HG02798 (cell line): Measurements from ENCODE around the gene ZNF677.
"Not testable (repeated sequence)": the region's sequence is repeated elsewhere in the genome, so short reads cannot be mapped to it uniquely, and the experiment has no call there.

Experiments used
- ATAC-seq: cut with Tn5 transposase; IDR thresholded peaks from one replicate; pipeline ENCODE4 v1.9.1; 2021; ENCODE audit warnings: mild to moderate bottlenecking; ENCODE audit not compliant: unreplicated experiment, poor library complexity

The ZNF677 gene

GRCh38 chr19:53195265-53195903, 59.3 kb downstream of the ZNF677 start:
- ATAC-seq, result no peak

GRCh38 chr19:53193535-53194222, 61.0 kb downstream of the ZNF677 start:
- no peak for ATAC-seq

GRCh38 chr19:53192771-53193534, 61.7 kb downstream of the ZNF677 start, which contains the start of gene ZNF665:
TSS of gene ZNF665 (minus strand) at chr19:53193358. CDS start at chr19:53182898, 10,460 bp downstream.
- ATAC-seq, result no peak

- no peak for ATAC-seq
Measured at GRCh38 chr19:53190253-53190652, 64.4 kb downstream of the ZNF677 start.

GRCh38 chr19:53189691-53190198, 64.9 kb downstream of the ZNF677 start:
- not testable (repeated sequence) for ATAC-seq
